Right lobe of liver (tissue), 6 donors: ENCODE measurements around the gene RPTOR. TPM values are rescaled to one million over a fixed set of nuclear protein-coding genes. Genes with fewer than 3 reads are reported as not detected.
"Not testable (repeated sequence)": the region's sequence is repeated elsewhere in the genome, so short reads cannot be mapped to it uniquely, and the experiment has no call there.

Experiments
- ATAC-seq, 4 donors: fragments of 200-7000 bp; cut with Tn5 transposase; one replicate each; pipeline ENCODE4 v1.9.1; 2020; ENCODE audit warnings: mild to moderate bottlenecking in 4 of 4, moderate library complexity in 4 of 4
- DNase-seq, 3 donors: peaks; one replicate each; pipeline ENCODE4 v3.0.0-alpha.2; 2020
- H3K27ac ChIP-seq, 3 donors: fragments of 200-600 bp; one replicate each; pipeline ENCODE4 v1.8.0; 2022
- H3K27me3 ChIP-seq, 2 donors: fragments of 200-600 bp; one replicate each; pipeline ENCODE4 v1.8.0; 2022
- H3K36me3 ChIP-seq, 4 donors: fragments of 200-600 bp; sonication (generic) in 1 of 4; one replicate each; pipeline versions ENCODE4 v1.5.1 to v1.8.0; 2017 to 2022; ENCODE audit warnings: control low read depth in 1 of 4
- H3K4me1 ChIP-seq, 4 donors: fragments of 200-600 bp; sonication (generic) in 1 of 4; one replicate each; pipeline versions ENCODE4 v1.5.1 to v1.8.0; 2017 to 2022; ENCODE audit warnings: control low read depth in 1 of 4
- H3K4me3 ChIP-seq, 3 donors: fragments of 200-600 bp; one replicate each; pipeline ENCODE4 v1.8.0; 2022
- H3K9me3 ChIP-seq, 4 donors: fragments of 200-600 bp; sonication (generic) in 1 of 4; one replicate each; pipeline versions ENCODE4 v1.5.1 to v1.8.0; 2017 to 2022; ENCODE audit warnings: control low read depth in 1 of 4
- CTCF ChIP-seq, 4 donors: fragments of 200-600 bp in 3 of 4; fragments of 450-650 bp in 1 of 4; IDR thresholded peaks; one replicate each; pipeline versions ENCODE4 v1.5.1 to v1.8.0; 2016 to 2022; ENCODE audit warnings: antibody characterized with exemption in 4 of 4, mild to moderate bottlenecking in 2 of 4
- POLR2A ChIP-seq: fragments of 450-650 bp; IDR thresholded peaks from one replicate; pipeline ENCODE4 v1.6.1; 2017; ENCODE audit warnings: antibody characterized with exemption, mild to moderate bottlenecking
- WGBS: methylation state at CpG from one replicate; pipeline ENCODE4 v1.1.6; 2018; ENCODE audit warnings: low coverage, low lambda C conversion rate; ENCODE audit not compliant: insufficient coverage; ENCODE audit errors: missing lambda C conversion rate; 5-methylcytosine and 5-hydroxymethylcytosine counted together
- intact Hi-C, 2 donors: fragments of 100-400 bp; cut with DNase I; formaldehyde crosslinking; loops; one replicate each; pipeline versions ENCODE4 v1.11.2 to v1.14.1; 2022
- total RNA-seq, 6 experiments: library from RNA; depleted of rRNA in 2 of 6; stranded (reverse); fragments of >200 nt in 2 of 6; fragmentation: NEBNext Ultra II Directional in 3 of 6; extraction: Animal tissue kit (Norgen Biotek cat#: 25700) in 3 of 6; gene quantifications; one replicate each; pipeline versions ENCODE4 v1.1.0 to v1.2.4, GENCODE V29; 2016 to 2023
- donor health status: DM: no; HTN: yes; CAD: no.
- donor health status: DM: no; HTN: no; CAD: no.
- donor health status: DM: no; HTN: no; CAD: no.
- donor health status: DM: no; HTN: yes; CAD: no.
- donor health status: DM: no; HTN: yes; CAD: no.

RPTOR gene
- total RNA-seq, 6 experiments from 2014 or later, result 13.1 to 24.0 (median 15.5) TPM

- 92% methylated on average over 9 of the region's 9 CpGs for WGBS
- TF ChIP-seq CTCF (IDR thresholded peaks at IDR 0.05), result no peak
- no peak for TF ChIP-seq POLR2A
- H3K36me3 ChIP-seq, result no peaks in the 10 kb centered on the region
- no peaks in the 10 kb centered on the region for H3K27me3 ChIP-seq
- no peaks in the 10 kb centered on the region for H3K9me3 ChIP-seq
- DNase-seq (no peak), ATAC-seq (no peak)
- no peak overlapping the region for H3K27ac ChIP-seq
- H3K4me3 ChIP-seq, result no peak overlapping the region
- intact Hi-C loops, result no loop called here
- no peaks in the 10 kb centered on the region for H3K4me1 ChIP-seq
Measured at GRCh38 chr17:80814491-80814890, 269.9 kb downstream of the RPTOR start.

GRCh38 chr17:80815151-80815681, 270.6 kb downstream of the RPTOR start:
- TF ChIP-seq POLR2A (no peak), CTCF (IDR thresholded peaks at IDR 0.05) (no peak)
- Histone ChIP-seq H3K4me1 (no peaks in the 10 kb centered on the region), H3K36me3 (no peaks in the 10 kb centered on the region), H3K4me3 (no peak overlapping the region), H3K27me3 (no peaks in the 10 kb centered on the region), H3K9me3 (no peaks in the 10 kb centered on the region), H3K27ac (no peak overlapping the region)
- intact Hi-C loops, result no loop called here
- DNase-seq (no peak), ATAC-seq (no peak)
- WGBS, result 100% methylated on average over 2 of the region's 10 CpGs

- DNase-seq, intact Hi-C loops, H3K4me1 ChIP-seq, H3K9me3 ChIP-seq, H3K4me3 ChIP-seq, ATAC-seq, H3K36me3 ChIP-seq, H3K27me3 ChIP-seq, H3K27ac ChIP-seq: not testable (repeated sequence)
- WGBS, result 97% methylated on average over 20 of the region's 23 CpGs
Measured at GRCh38 chr17:80815718-80816117, 271.1 kb downstream of the RPTOR start.

GRCh38 chr17:80816241-80817103, 271.8 kb downstream of the RPTOR start:
- WGBS, result 99% methylated on average over 12 of the region's 24 CpGs
- no peak overlapping the region for H3K27ac ChIP-seq
- H3K4me3 ChIP-seq, result no peak overlapping the region
- ATAC-seq (no peak), DNase-seq (peak in 1 of 3 donors; percentile 50)
- no peaks in the 10 kb centered on the region for H3K36me3 ChIP-seq
- no peaks in the 10 kb centered on the region for H3K9me3 ChIP-seq
- intact Hi-C loops, result no loop called here
- H3K4me1 ChIP-seq, result no peaks in the 10 kb centered on the region
- H3K27me3 ChIP-seq, result no peaks in the 10 kb centered on the region
- no peak for TF ChIP-seq CTCF (IDR thresholded peaks at IDR 0.05)
- no peak for TF ChIP-seq POLR2A

GRCh38 chr17:80817321-80817845, 272.7 kb downstream of the RPTOR start:
- DNase-seq, result no peak
- ATAC-seq, result no peak
- TF ChIP-seq POLR2A, result no peak
- no peak for TF ChIP-seq CTCF (IDR thresholded peaks at IDR 0.05)
- intact Hi-C loops, result no loop called here
- Histone ChIP-seq H3K4me1 (no peaks in the 10 kb centered on the region), H3K27ac (no peak overlapping the region), H3K36me3 (peaks cover 0 to 3% (median under 1%) of the 10 kb centered on the region in 4 donors), H3K27me3 (no peaks in the 10 kb centered on the region), H3K9me3 (no peaks in the 10 kb centered on the region), H3K4me3 (no peak overlapping the region)
- 93% methylated on average over 8 of the region's 11 CpGs for WGBS
